Upper lobe of left lung (tissue), 4 donors: ENCODE results near the gene TRPM2.

Source experiments
- EP300 ChIP-seq, 4 donors: sonication (generic); formaldehyde crosslinking; IDR thresholded peaks; one replicate each; pipeline ENCODE4 v1.5.1; 2017; ENCODE audit warnings: antibody characterized with exemption in 4 of 4, control low read depth in 2 of 4
- POLR2A ChIP-seq, 4 donors: fragments of 450-650 bp; IDR thresholded peaks; one replicate each; pipeline ENCODE4 v1.5.1; 2016 to 2017; ENCODE audit warnings: antibody characterized with exemption in 4 of 4, mild to moderate bottlenecking in 2 of 4
- POLR2AphosphoS5 ChIP-seq, 2 donors: sonication (generic); formaldehyde crosslinking; IDR thresholded peaks; one replicate each; pipeline ENCODE4 v1.5.1; 2017; ENCODE audit warnings: antibody characterized with exemption in 2 of 2
- TF ChIP-seq, protein P1 (sequence below), 6 experiments: fragments of 450-650 bp in 4 of 6; fragments of 200-600 bp in 2 of 6; sonication (generic) in 2 of 6; IDR thresholded peaks; one replicate each; pipeline ENCODE4 v1.5.1; 2016 to 2019; ENCODE audit warnings: antibody characterized with exemption in 6 of 6

DNA sequence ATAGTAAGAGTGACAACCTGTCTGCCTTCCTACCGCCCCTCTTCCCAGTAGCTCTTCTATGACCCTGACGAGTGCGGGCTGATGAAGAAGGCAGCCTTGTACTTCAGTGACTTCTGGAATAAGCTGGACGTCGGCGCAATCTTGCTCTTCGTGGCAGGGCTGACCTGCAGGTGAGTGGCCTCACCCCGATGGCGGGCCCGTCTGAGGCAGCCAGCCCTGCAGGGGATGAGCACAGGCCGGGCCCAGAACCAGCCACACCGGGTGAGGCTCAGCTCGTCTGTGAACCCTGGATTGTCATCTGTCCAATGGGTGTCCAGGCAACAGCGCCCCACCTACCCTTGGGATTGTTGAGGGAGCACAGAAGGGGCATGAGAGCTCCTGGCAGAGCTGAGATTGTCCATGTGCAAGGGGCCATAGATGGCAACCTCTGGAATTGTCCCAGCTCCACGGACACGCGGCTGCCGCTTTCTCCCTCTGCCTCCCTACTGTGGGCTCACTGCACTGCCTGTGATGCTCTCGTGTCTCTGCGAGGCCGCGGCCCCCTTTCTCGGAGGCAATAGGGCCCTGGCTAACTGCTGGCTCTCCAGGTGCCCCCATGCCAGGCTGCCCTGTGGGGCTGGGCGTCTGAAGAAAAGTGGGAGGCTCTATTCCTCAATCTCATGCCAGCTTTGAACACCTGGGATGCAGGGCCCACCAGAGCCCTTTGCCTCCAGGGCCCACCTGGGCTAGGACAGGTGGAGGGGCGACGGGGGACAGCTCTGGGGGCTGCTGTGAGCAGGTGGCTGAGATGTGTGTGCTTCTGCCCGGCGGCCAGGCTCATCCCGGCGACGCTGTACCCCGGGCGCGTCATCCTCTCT is 51.9 kb downstream of the TRPM2 start:
- TF ChIP-seq, protein P1, sequence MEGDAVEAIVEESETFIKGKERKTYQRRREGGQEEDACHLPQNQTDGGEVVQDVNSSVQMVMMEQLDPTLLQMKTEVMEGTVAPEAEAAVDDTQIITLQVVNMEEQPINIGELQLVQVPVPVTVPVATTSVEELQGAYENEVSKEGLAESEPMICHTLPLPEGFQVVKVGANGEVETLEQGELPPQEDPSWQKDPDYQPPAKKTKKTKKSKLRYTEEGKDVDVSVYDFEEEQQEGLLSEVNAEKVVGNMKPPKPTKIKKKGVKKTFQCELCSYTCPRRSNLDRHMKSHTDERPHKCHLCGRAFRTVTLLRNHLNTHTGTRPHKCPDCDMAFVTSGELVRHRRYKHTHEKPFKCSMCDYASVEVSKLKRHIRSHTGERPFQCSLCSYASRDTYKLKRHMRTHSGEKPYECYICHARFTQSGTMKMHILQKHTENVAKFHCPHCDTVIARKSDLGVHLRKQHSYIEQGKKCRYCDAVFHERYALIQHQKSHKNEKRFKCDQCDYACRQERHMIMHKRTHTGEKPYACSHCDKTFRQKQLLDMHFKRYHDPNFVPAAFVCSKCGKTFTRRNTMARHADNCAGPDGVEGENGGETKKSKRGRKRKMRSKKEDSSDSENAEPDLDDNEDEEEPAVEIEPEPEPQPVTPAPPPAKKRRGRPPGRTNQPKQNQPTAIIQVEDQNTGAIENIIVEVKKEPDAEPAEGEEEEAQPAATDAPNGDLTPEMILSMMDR (IDR thresholded peaks at IDR 0.05), result no peak
- TF ChIP-seq POLR2AphosphoS5 (IDR thresholded peaks at IDR 0.05) (no peak), POLR2A (IDR thresholded peaks at IDR 0.05) (no peak), EP300 (IDR thresholded peaks at IDR 0.05) (no peak)
